RWPE1 (cell line): ENCODE results near the gene CDC123.

ENCODE experiments used
- CTCF ChIA-PET: fragments of 350-600 bp; sonication (Branson Sonifier 250); formaldehyde crosslinking; extraction: SDS; loops from one replicate; lab custom pipeline; 2021; lab: Yijun Ruan, JAX
- POLR2A ChIA-PET: fragments of 400-600 bp; formaldehyde crosslinking; extraction: SDS; loops from one replicate; lab custom pipeline; 2020; ENCODE audit warnings: antibody characterized with exemption; ENCODE audit not compliant: low non-redundant PET; lab: Yijun Ruan, JAX
- DNase-seq: peaks from one replicate; pipeline ENCODE4 v3.0.0; 2012; ENCODE audit warnings: low spot score
- H3K27ac ChIP-seq: fragments of 450-650 bp; 2 replicates; pipeline ENCODE4 v1.5.1; 2017
- CTCF ChIP-seq: fragments of 450-650 bp; conservative IDR thresholded peaks from 2 replicates; pipeline ENCODE4 v1.5.1; 2017; ENCODE audit warnings: low read depth, mild to moderate bottlenecking

Gene CDC123

GRCh38 chr10:12179606-12180170 is 16.3 kb upstream of the CDC123 start:
- ChIA-PET CTCF (no interaction called here), POLR2A (no interaction called here)
- no peak for DNase-seq
- TF ChIP-seq CTCF: no peak
- no peak overlapping the region for H3K27ac ChIP-seq

- CTCF ChIA-PET: no interaction called here
- H3K27ac ChIP-seq: no peak overlapping the region
- no peak for DNase-seq
- TF ChIP-seq CTCF: no peak
- POLR2A ChIA-PET: no interaction called here
These were observed 15.6 kb upstream of the CDC123 start for GRCh38 chr10:12180221-12180974.

- H3K27ac ChIP-seq: no peak overlapping the region
- no peak for DNase-seq
- POLR2A ChIA-PET: no interaction called here
These were observed 14.8 kb upstream of the CDC123 start for GRCh38 chr10:12181065-12181775.

GRCh38 chr10:12184165-12184564 is 11.8 kb upstream of the CDC123 start:
- POLR2A ChIA-PET: no interaction called here
- no peak for TF ChIP-seq CTCF
- no peak for DNase-seq
- CTCF ChIA-PET: interaction anchor here (0.6 kb wide), 1 partner anchor 284 kb away, joined by 5 read pairs; no protein-coding TSS in a partner anchor
- H3K27ac ChIP-seq: no peak overlapping the region

More at GRCh38 chr10:12181065-12181775, 14.8 kb upstream of the CDC123 start:
- TF ChIP-seq CTCF: no peak
- CTCF ChIA-PET: no interaction called here

- H3K27ac ChIP-seq: no peak overlapping the region
- no peak for TF ChIP-seq CTCF
- ChIA-PET CTCF (no interaction called here), POLR2A (no interaction called here)
- DNase-seq: no peak
These were observed 9.7 kb upstream of the CDC123 start for GRCh38 chr10:12186323-12186722.

GRCh38 chr10:12187321-12187905 is 8.6 kb upstream of the CDC123 start:
- TF ChIP-seq CTCF: no peak
- H3K27ac ChIP-seq: no peak overlapping the region
- ChIA-PET CTCF (interaction anchor here (1.0 kb wide), 1 partner anchor 28 kb away, joined by 4 read pairs; no protein-coding TSS in a partner anchor), POLR2A (no interaction called here)
- no peak for DNase-seq
